Measurements from ENCODE around the gene TOR1AIP2. TPM values are rescaled to one million over a fixed set of nuclear protein-coding genes. Genes with fewer than 3 reads are reported as not detected.
"Not testable (repeated sequence)": the region's sequence is repeated elsewhere in the genome, so short reads cannot be mapped to it uniquely, and the experiment has no call there.

Gene TOR1AIP2
- polyA plus RNA-seq, 1 of the 3 experiments (the other 2 are of a cell fraction) = 12.7 TPM

- CTCF ChIA-PET = interaction anchor here (0.9 to 1.4 kb wide), 2 partner anchors 42 to 150 kb away, joined by 3 to 4 read pairs; no protein-coding TSS in a partner anchor
- H3K4me1 ChIP-seq (ENCODE audit: control insufficient read depth in 1 of 2, insufficient read depth in 2 of 2, low read depth in 1 of 2, low read length in 1 of 2) = no peaks in the 10 kb centered on the region
These were observed 21.3 kb downstream of the TOR1AIP2 start for GRCh38 chr1:179856296-179856695.

GRCh38 chr1:179855831-179856230, 21.8 kb downstream of the TOR1AIP2 start:
- Histone ChIP-seq H3F3A (replicated peaks; ENCODE audit: insufficient read depth) (peaks cover 18% of the 10 kb centered on the region), H3K36me3 (replicated peaks in 1 of 2; ENCODE audit: control insufficient read depth in 1 of 2, insufficient read depth in 2 of 2, low read length in 1 of 2) (peaks cover 66 to 78% of the 10 kb centered on the region in 2 experiments), H3K79me2 (ENCODE audit: insufficient read depth) (peaks cover 15% of the 10 kb centered on the region)
- CTCF ChIA-PET = interaction anchor here (1.4 kb wide), 1 partner anchor 149 kb away, joined by 4 read pairs; no protein-coding TSS in a partner anchor
- H3K4me2 ChIP-seq; H3K4me3 ChIP-seq (ENCODE audit: low read depth in 2 of 2, low read length in 1 of 2); POLR2A ChIA-PET; H2AFZ ChIP-seq (ENCODE audit: low read depth); H3K9ac ChIP-seq; H3K27ac ChIP-seq (ENCODE audit: low read depth in 2 of 2, low read length in 1 of 2); H3K9me3 ChIP-seq; DNase-seq; H4K20me1 ChIP-seq (ENCODE audit: insufficient read depth); H3K4me1 ChIP-seq (ENCODE audit: control insufficient read depth in 1 of 2, insufficient read depth in 2 of 2, low read depth in 1 of 2, low read length in 1 of 2); H3K27me3 ChIP-seq (ENCODE audit: insufficient read depth); H3K9me2 ChIP-seq: not testable (repeated sequence)
- 97% methylated on average over 4 of the region's 4 CpGs for WGBS (ENCODE audit: low lambda C conversion rate)

More at GRCh38 chr1:179856296-179856695, 21.3 kb downstream of the TOR1AIP2 start:
- H3K4me2 ChIP-seq = no peak overlapping the region
- TF ChIP-seq CTCF (IDR thresholded peaks at IDR 0.05) (no peak), SIN3A (IDR thresholded peaks at IDR 0.05; ENCODE audit: borderline replicate concordance, low read depth, low read length) (no peak), JUND (IDR thresholded peaks at IDR 0.05) (no peak), IRF3 (IDR thresholded peaks at IDR 0.05; ENCODE audit: low read depth, low read length) (no peak), FOXM1 (IDR thresholded peaks at IDR 0.05; ENCODE audit: low read depth) (no peak), MAX (IDR thresholded peaks at IDR 0.05; ENCODE audit: low read depth) (no peak), EP300 (IDR thresholded peaks at IDR 0.05; ENCODE audit: borderline replicate concordance in 1 of 2, low read depth in 1 of 2, low read length in 1 of 2) (no peak), YY1 (IDR thresholded peaks at IDR 0.05; ENCODE audit: low read depth) (no peak), MXI1 (IDR thresholded peaks at IDR 0.05; ENCODE audit: low read depth, low read length) (no peak), USF1 (IDR thresholded peaks at IDR 0.05; ENCODE audit: borderline replicate concordance, low read depth) (no peak), RFX5 (IDR thresholded peaks at IDR 0.05; ENCODE audit: low read length) (no peak), SMC3 (IDR thresholded peaks at IDR 0.05; ENCODE audit: low read depth, low read length) (no peak)
- H2AFZ ChIP-seq (ENCODE audit: low read depth) = no peak overlapping the region
- H3K27ac ChIP-seq (ENCODE audit: low read depth in 2 of 2, low read length in 1 of 2) = no peak overlapping the region
- H3K27me3 ChIP-seq (ENCODE audit: insufficient read depth) = no peaks in the 10 kb centered on the region
- H3K9ac ChIP-seq = no peak overlapping the region
- 100% methylated on average over 2 of the region's 2 CpGs for WGBS (ENCODE audit: low lambda C conversion rate)
- H3F3A ChIP-seq (replicated peaks; ENCODE audit: insufficient read depth) = peaks cover 18% of the 10 kb centered on the region
- no peaks in the 10 kb centered on the region for H3K9me2 ChIP-seq
- POLR2A ChIA-PET = interaction anchor here (0.9 kb wide), 1 partner anchor 27 kb away, joined by 3 read pairs; no protein-coding TSS in a partner anchor
- no peak overlapping the region for H3K4me3 ChIP-seq (ENCODE audit: low read depth in 2 of 2, low read length in 1 of 2)
- H3K9me3 ChIP-seq = no peaks in the 10 kb centered on the region
- peaks cover 15% of the 10 kb centered on the region for H3K79me2 ChIP-seq (ENCODE audit: insufficient read depth)
- no peaks in the 10 kb centered on the region for H4K20me1 ChIP-seq (ENCODE audit: insufficient read depth)
- no peak for DNase-seq
- H3K36me3 ChIP-seq (replicated peaks in 1 of 2; ENCODE audit: control insufficient read depth in 1 of 2, insufficient read depth in 2 of 2, low read length in 1 of 2) = peaks cover 70 to 78% of the 10 kb centered on the region in 2 experiments

All from SK-N-SH (cell line).